ENCODE results near the gene RAD9A.
"Not testable (repeated sequence)": the region's sequence is repeated elsewhere in the genome, so short reads cannot be mapped to it uniquely, and the experiment has no call there.

Gene RAD9A

GRCh38 chr11:67422891-67423290 is 31.1 kb downstream of the RAD9A start:
- no peaks in the 10 kb centered on the region for H3K36me3 ChIP-seq (ENCODE audit: control insufficient read depth in 5 of 5, insufficient read depth in 5 of 5, low read length in 5 of 5)
- H3K27ac ChIP-seq (ENCODE audit: low read depth, low read length): no peak overlapping the region
- H3K4me3 ChIP-seq (ENCODE audit: low read depth in 1 of 5, low read length in 5 of 5): no peak overlapping the region
- H3K9ac ChIP-seq (ENCODE audit: low read length in 5 of 5): no peak overlapping the region
- H3K27me3 ChIP-seq (ENCODE audit: control insufficient read depth in 5 of 5, insufficient read depth in 4 of 5, low read length in 5 of 5): no peaks in the 10 kb centered on the region
- H3K4me1 ChIP-seq (ENCODE audit: control insufficient read depth in 5 of 5, insufficient read depth in 5 of 5, low read length in 5 of 5): peaks cover 0 to 32% (median 27%) of the 10 kb centered on the region in 5 donors
- no peaks in the 10 kb centered on the region for H3K9me3 ChIP-seq (ENCODE audit: control insufficient read depth in 5 of 5, low read length in 5 of 5)

DNA sequence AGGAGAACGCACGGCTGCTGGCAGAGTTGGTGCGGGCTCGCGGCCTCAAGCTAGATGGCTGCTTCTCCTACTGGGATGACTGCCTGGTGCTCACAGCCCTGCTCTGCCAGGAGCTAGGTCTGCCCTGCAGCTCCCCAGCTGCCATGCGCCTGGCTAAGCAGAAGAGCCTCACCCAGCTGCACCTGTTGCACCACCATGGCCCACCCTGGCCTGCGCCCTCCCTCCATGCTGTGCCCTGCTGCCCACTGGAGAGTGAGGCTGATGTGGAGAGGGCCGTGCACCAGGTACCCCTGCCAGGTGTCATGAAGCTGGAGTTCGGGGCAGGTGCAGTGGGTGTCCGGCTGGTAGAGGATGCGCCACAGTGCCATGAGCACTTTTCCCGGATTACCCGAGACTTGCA is 31.7 kb downstream of the RAD9A start:
- Histone ChIP-seq H3K4me1 (ENCODE audit: control insufficient read depth in 5 of 5, insufficient read depth in 5 of 5, low read length in 5 of 5) (peaks cover 0 to 33% (median 27%) of the 10 kb centered on the region in 5 donors), H3K27ac (ENCODE audit: low read depth, low read length) (no peak overlapping the region)

DNA sequence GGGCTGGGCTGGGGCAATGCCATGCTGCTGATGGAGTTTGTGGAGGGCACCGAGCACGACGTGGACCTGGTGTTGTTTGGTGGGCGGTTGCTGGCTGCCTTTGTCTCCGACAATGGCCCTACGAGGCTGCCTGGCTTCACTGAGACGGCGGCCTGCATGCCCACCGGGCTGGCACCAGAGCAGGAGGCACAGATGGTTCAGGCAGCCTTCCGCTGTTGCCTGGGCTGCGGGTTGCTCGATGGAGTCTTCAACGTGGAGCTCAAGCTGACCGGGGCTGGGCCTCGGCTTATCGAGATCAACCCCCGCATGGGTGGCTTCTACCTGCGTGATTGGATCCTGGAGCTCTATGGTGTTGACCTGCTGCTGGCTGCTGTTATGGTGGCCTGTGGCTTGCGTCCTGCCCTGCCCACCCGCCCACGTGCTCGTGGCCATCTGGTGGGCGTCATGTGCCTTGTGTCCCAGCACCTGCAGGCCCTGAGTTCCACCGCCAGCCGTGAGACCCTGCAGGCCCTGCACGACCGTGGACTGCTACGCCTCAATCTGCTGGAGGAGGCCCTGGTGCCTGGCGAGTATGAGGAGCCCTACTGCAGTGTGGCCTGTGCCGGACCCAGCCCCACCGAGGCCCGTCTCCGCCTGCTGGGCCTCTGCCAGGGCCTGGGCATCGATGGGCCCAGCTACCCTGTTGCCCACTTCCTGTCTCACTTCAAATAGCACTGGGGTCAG is 32.3 kb downstream of the RAD9A start:
- no peaks in the 10 kb centered on the region for H3K27me3 ChIP-seq (ENCODE audit: control insufficient read depth in 5 of 5, insufficient read depth in 4 of 5, low read length in 5 of 5)
- no peak overlapping the region for H3K9ac ChIP-seq (ENCODE audit: low read length in 5 of 5)
- no peak overlapping the region for H3K27ac ChIP-seq (ENCODE audit: low read depth, low read length)
- no peaks in the 10 kb centered on the region for H3K36me3 ChIP-seq (ENCODE audit: control insufficient read depth in 5 of 5, insufficient read depth in 5 of 5, low read length in 5 of 5)
- no peaks in the 10 kb centered on the region for H3K9me3 ChIP-seq (ENCODE audit: control insufficient read depth in 5 of 5, low read length in 5 of 5)
- H3K4me1 ChIP-seq (ENCODE audit: control insufficient read depth in 5 of 5, insufficient read depth in 5 of 5, low read length in 5 of 5): peaks cover 0 to 33% (median 27%) of the 10 kb centered on the region in 5 donors
- H3K4me3 ChIP-seq (ENCODE audit: low read depth in 1 of 5, low read length in 5 of 5): no peak overlapping the region

More for the DNA sequence above, 31.7 kb downstream of the RAD9A start:
- Histone ChIP-seq H3K36me3 (ENCODE audit: control insufficient read depth in 5 of 5, insufficient read depth in 5 of 5, low read length in 5 of 5) (no peaks in the 10 kb centered on the region), H3K9ac (ENCODE audit: low read length in 5 of 5) (no peak overlapping the region), H3K9me3 (ENCODE audit: control insufficient read depth in 5 of 5, low read length in 5 of 5) (no peaks in the 10 kb centered on the region), H3K27me3 (ENCODE audit: control insufficient read depth in 5 of 5, insufficient read depth in 4 of 5, low read length in 5 of 5) (no peaks in the 10 kb centered on the region), H3K4me3 (ENCODE audit: low read depth in 1 of 5, low read length in 5 of 5) (no peak overlapping the region)

- peaks cover 4 to 21% (median 18%) of the 10 kb centered on the region in 5 donors for H3K4me1 ChIP-seq (ENCODE audit: control insufficient read depth in 5 of 5, insufficient read depth in 5 of 5, low read length in 5 of 5)
- peak overlapping the region; percentile 77 for H3K27ac ChIP-seq (ENCODE audit: low read depth, low read length)
- peaks cover 0 to 27% (median 14%) of the 10 kb centered on the region in 5 donors for H3K36me3 ChIP-seq (ENCODE audit: control insufficient read depth in 5 of 5, insufficient read depth in 5 of 5, low read length in 5 of 5)
- H3K9ac ChIP-seq (ENCODE audit: low read length in 5 of 5): peak overlapping the region; percentile 71 to 99 (median 97)
- H3K9me3 ChIP-seq (ENCODE audit: control insufficient read depth in 5 of 5, low read length in 5 of 5); H3K27me3 ChIP-seq (ENCODE audit: control insufficient read depth in 5 of 5, insufficient read depth in 4 of 5, low read length in 5 of 5): not testable (repeated sequence)
- H3K4me3 ChIP-seq (ENCODE audit: low read depth in 1 of 5, low read length in 5 of 5): peak overlapping the region; percentile 86 to 97 (median 95)
These were observed 35.6 kb downstream of the RAD9A start for GRCh38 chr11:67427364-67427859.

DNA sequence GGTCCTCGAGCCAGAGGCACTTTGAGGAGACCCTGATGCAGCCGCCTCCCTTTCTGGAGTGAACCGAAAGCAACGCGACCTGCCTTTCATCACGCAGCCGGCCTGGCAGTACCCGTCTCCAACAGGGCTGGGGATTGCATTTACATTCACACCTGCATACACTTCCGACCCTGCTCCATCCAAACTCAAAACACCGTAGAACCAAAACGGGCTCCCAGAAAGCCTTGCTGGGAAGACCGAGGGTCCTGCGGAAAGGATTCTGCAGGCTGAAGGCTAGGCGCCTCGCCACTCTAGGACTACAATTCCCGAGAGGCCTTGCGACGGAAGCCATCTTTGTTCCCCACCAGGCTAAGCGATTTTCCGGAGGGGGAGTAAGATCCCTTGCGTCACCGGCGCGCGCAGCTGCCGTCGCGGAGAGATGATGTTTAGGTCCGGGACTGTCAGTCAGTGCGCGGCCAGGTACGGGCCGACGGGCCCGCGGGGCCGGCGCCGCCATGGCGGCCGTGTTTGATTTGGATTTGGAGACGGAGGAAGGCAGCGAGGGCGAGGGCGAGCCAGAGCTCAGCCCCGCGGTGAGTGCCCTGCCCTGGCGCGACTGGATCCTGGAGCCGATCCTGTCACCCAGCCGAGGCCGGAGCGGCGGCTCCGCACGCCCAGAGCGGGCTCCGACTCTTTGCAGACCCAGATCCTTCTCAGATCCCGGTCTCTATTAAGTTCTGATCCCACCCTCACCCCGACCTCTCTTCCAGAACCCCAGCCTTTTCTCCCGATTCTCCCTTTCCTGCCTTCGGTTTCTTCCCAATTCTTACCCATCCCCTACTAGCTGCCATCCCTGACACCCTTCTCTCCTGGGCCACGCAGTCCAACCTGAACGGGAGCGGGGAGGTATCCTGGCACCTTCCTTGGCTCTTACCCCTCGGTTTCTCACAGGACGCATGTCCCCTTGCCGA is 36.5 kb downstream of the RAD9A start, which contains the start of gene RPS6KB2:
RPS6KB2 (plus strand) TSS at position 443 of the 950 bp plus-strand sequence; CDS start at position 495, 52 bp downstream.
- peak within 1 kb of the TSS; percentile 77 for H3K27ac ChIP-seq (ENCODE audit: low read depth, low read length)
- H3K9ac ChIP-seq (ENCODE audit: low read length in 5 of 5): peak within 1 kb of the TSS; percentile 89 to 99 (median 97)
- no peaks in the 10 kb centered on the region for H3K27me3 ChIP-seq (ENCODE audit: control insufficient read depth in 5 of 5, insufficient read depth in 4 of 5, low read length in 5 of 5)
- H3K9me3 ChIP-seq (ENCODE audit: control insufficient read depth in 5 of 5, low read length in 5 of 5): no peaks in the 10 kb centered on the region
- peaks cover 4 to 21% (median 18%) of the 10 kb centered on the region in 5 donors for H3K4me1 ChIP-seq (ENCODE audit: control insufficient read depth in 5 of 5, insufficient read depth in 5 of 5, low read length in 5 of 5)
- peak within 1 kb of the TSS; percentile 86 to 98 (median 96) for H3K4me3 ChIP-seq (ENCODE audit: low read depth in 1 of 5, low read length in 5 of 5)
- H3K36me3 ChIP-seq (ENCODE audit: control insufficient read depth in 5 of 5, insufficient read depth in 5 of 5, low read length in 5 of 5): peaks cover 0 to 37% (median 23%) of the 10 kb centered on the region in 5 donors

- peak overlapping the region; percentile 77 for H3K27ac ChIP-seq (ENCODE audit: low read depth, low read length)
- peak overlapping the region; percentile 86 to 98 (median 96) for H3K4me3 ChIP-seq (ENCODE audit: low read depth in 1 of 5, low read length in 5 of 5)
These were observed 37.4 kb downstream of the RAD9A start for GRCh38 chr11:67429038-67429668.

GRCh38 chr11:67429722-67430121 is 37.9 kb downstream of the RAD9A start:
- peak overlapping the region in 1 of 5 donors; percentile 96 for H3K4me3 ChIP-seq (ENCODE audit: low read depth in 1 of 5, low read length in 5 of 5)
- H3K36me3 ChIP-seq (ENCODE audit: control insufficient read depth in 5 of 5, insufficient read depth in 5 of 5, low read length in 5 of 5): peaks cover 0 to 51% (median 37%) of the 10 kb centered on the region in 5 donors
- peaks cover 4 to 21% (median 18%) of the 10 kb centered on the region in 5 donors for H3K4me1 ChIP-seq (ENCODE audit: control insufficient read depth in 5 of 5, insufficient read depth in 5 of 5, low read length in 5 of 5)
- no peaks in the 10 kb centered on the region for H3K27me3 ChIP-seq (ENCODE audit: control insufficient read depth in 5 of 5, insufficient read depth in 4 of 5, low read length in 5 of 5)
- H3K9me3 ChIP-seq (ENCODE audit: control insufficient read depth in 5 of 5, low read length in 5 of 5): no peaks in the 10 kb centered on the region
- peak overlapping the region in 2 of 5 donors; percentile 98 to 99 for H3K9ac ChIP-seq (ENCODE audit: low read length in 5 of 5)
- H3K27ac ChIP-seq (ENCODE audit: low read depth, low read length): no peak overlapping the region

More at GRCh38 chr11:67429038-67429668, 37.4 kb downstream of the RAD9A start:
- Histone ChIP-seq H3K27me3 (ENCODE audit: control insufficient read depth in 5 of 5, insufficient read depth in 4 of 5, low read length in 5 of 5) (no peaks in the 10 kb centered on the region), H3K9me3 (ENCODE audit: control insufficient read depth in 5 of 5, low read length in 5 of 5) (no peaks in the 10 kb centered on the region), H3K9ac (ENCODE audit: low read length in 5 of 5) (peak overlapping the region; percentile 89 to 99 (median 97)), H3K4me1 (ENCODE audit: control insufficient read depth in 5 of 5, insufficient read depth in 5 of 5, low read length in 5 of 5) (peaks cover 4 to 21% (median 18%) of the 10 kb centered on the region in 5 donors), H3K36me3 (ENCODE audit: control insufficient read depth in 5 of 5, insufficient read depth in 5 of 5, low read length in 5 of 5) (peaks cover 0 to 45% (median 31%) of the 10 kb centered on the region in 5 donors)

DNA sequence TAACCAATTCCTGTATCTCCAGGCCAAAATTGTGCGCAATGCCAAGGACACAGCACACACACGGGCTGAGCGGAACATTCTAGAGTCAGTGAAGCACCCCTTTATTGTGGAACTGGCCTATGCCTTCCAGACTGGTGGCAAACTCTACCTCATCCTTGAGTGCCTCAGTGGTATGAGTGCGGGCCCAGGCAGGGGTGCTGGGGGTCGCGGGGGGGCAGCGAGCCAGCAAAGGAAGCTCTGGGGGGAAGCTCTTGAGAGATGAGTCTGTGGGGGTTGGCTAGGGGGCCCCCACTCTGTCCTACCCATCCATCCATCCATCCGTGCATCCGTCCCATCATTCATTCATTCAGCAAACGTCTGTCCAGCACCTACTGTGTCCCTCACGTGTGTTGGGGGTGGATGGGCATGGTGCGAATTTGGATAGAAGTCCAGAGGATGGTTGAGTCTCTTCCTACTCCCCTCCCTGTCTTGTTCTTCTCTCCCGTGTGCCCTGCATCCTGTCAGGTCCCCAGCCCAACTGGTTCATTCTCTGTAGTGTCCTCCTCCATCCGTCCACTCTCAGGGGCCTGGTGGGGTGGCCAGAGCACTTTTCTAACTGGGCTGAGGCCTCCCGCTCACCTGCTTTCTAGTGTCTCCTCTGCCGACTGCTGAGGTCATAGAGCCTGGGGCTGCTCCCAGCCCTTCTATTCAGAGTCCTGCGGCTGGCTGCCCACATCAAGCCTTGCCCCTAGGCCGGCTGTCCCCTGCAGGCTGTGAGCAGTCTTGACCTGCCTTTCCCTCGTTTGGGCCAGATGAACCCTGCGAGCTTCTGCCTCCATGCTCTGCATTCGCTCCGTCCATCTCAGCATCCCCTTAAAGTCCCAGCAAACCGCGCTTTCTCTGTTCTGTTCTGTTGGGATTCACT is 39.8 kb downstream of the RAD9A start:
- Histone ChIP-seq H3K36me3 (ENCODE audit: control insufficient read depth in 5 of 5, insufficient read depth in 5 of 5, low read length in 5 of 5) (peaks cover 0 to 69% (median 50%) of the 10 kb centered on the region in 5 donors), H3K9me3 (ENCODE audit: control insufficient read depth in 5 of 5, low read length in 5 of 5) (no peaks in the 10 kb centered on the region), H3K4me3 (ENCODE audit: low read depth in 1 of 5, low read length in 5 of 5) (no peak overlapping the region), H3K9ac (ENCODE audit: low read length in 5 of 5) (no peak overlapping the region), H3K27ac (ENCODE audit: low read depth, low read length) (no peak overlapping the region), H3K27me3 (ENCODE audit: control insufficient read depth in 5 of 5, insufficient read depth in 4 of 5, low read length in 5 of 5) (no peaks in the 10 kb centered on the region), H3K4me1 (ENCODE audit: control insufficient read depth in 5 of 5, insufficient read depth in 5 of 5, low read length in 5 of 5) (peaks cover 4 to 33% (median 22%) of the 10 kb centered on the region in 5 donors)

Measured in subcutaneous abdominal adipose tissue (tissue), 5 donors.